ENCODE data around the gene AJM1.
"Not testable (repeated sequence)": the region's sequence is repeated elsewhere in the genome, so short reads cannot be mapped to it uniquely, and the experiment has no call there.

AJM1 gene

GRCh38 chr9:136829981-136830885 lies 12.0 kb upstream of the AJM1 start:
- H3K4me3 ChIP-seq (replicated peaks; ENCODE audit: low read depth, low read length), result no peak overlapping the region
- TF ChIP-seq CTCF (IDR thresholded peaks at IDR 0.05; ENCODE audit: low read length, missing control alignments), result no peak
- no peak for DNase-seq (ENCODE audit: low read depth)

- DNase-seq (ENCODE audit: low read depth), result no peak
- no peak for TF ChIP-seq CTCF (IDR thresholded peaks at IDR 0.05; ENCODE audit: low read length, missing control alignments)
- no peak overlapping the region for H3K4me3 ChIP-seq (replicated peaks; ENCODE audit: low read depth, low read length)
These were observed 11.1 kb upstream of the AJM1 start for GRCh38 chr9:136831002-136831719.

GRCh38 chr9:136831720-136832104 lies 10.6 kb upstream of the AJM1 start:
- no peak for DNase-seq (ENCODE audit: low read depth)
- H3K4me3 ChIP-seq (replicated peaks; ENCODE audit: low read depth, low read length), result no peak overlapping the region
- TF ChIP-seq CTCF (IDR thresholded peaks at IDR 0.05; ENCODE audit: low read length, missing control alignments), result no peak

GRCh38 chr9:136832581-136832980 lies 9.7 kb upstream of the AJM1 start:
- H3K4me3 ChIP-seq (replicated peaks; ENCODE audit: low read depth, low read length), result no peak overlapping the region
- no peak for TF ChIP-seq CTCF (IDR thresholded peaks at IDR 0.05; ENCODE audit: low read length, missing control alignments)
- DNase-seq (ENCODE audit: low read depth), result no peak

- DNase-seq (ENCODE audit: low read depth); H3K4me3 ChIP-seq (replicated peaks; ENCODE audit: low read depth, low read length): not testable (repeated sequence)
These were observed 8.8 kb upstream of the AJM1 start for GRCh38 chr9:136833381-136834048.

GRCh38 chr9:136835162-136835931 lies 6.9 kb upstream of the AJM1 start:
- TF ChIP-seq CTCF (IDR thresholded peaks at IDR 0.05; ENCODE audit: low read length, missing control alignments), result no peak
- DNase-seq (ENCODE audit: low read depth), result no peak
- H3K4me3 ChIP-seq (replicated peaks; ENCODE audit: low read depth, low read length), result no peak overlapping the region

Data from fibroblast of pulmonary artery (primary cell).